Neural cell (in vitro differentiated cells): Measurements from ENCODE around the gene PSPN. TPM values are rescaled to one million over a fixed set of nuclear protein-coding genes. Genes with fewer than 3 reads are reported as not detected.

Experiments used
- H2AFZ ChIP-seq: fragments of 200-600, 300-800 bp; sonication (generic), shearing (Covaris generic); 2 replicates; pipeline ENCODE4 v1.6.0; 2014; ENCODE audit warnings: low read depth, mild to moderate bottlenecking, antibody characterized with exemption, low read length, moderate library complexity
- H3F3A ChIP-seq: fragments of 200-600 bp; shearing (Covaris generic); 2 replicates; pipeline ENCODE4 v1.6.1; 2016; ENCODE audit warnings: mild to moderate bottlenecking, moderate library complexity, mixed read lengths, antibody characterized with exemption, low read length; ENCODE audit not compliant: insufficient read depth, poor library complexity, severe bottlenecking
- H3K27ac ChIP-seq: fragments of 200-600, 300-800 bp; sonication (generic), shearing (Covaris generic); 2 replicates; pipeline ENCODE4 v1.5.1; 2014; ENCODE audit warnings: mild to moderate bottlenecking, low read length, moderate library complexity
- H3K27me3 ChIP-seq: fragments of 300-800, 200-600 bp; sonication (generic), shearing (Covaris generic); 2 replicates; pipeline ENCODE4 v1.6.0; 2014; ENCODE audit warnings: mild to moderate bottlenecking, low read depth, low read length, moderate library complexity; ENCODE audit not compliant: insufficient read depth
- H3K36me3 ChIP-seq: fragments of 300-800, 200-600 bp; sonication (generic), shearing (Covaris generic); 2 replicates; pipeline ENCODE4 v1.5.1; 2014; ENCODE audit warnings: mild to moderate bottlenecking, antibody characterized with exemption, low read length, moderate library complexity; ENCODE audit not compliant: insufficient read depth
- H3K4me2 ChIP-seq: fragments of 300-800, 200-600 bp; sonication (generic), shearing (Covaris generic); 2 replicates; pipeline ENCODE4 v1.6.0; 2014; ENCODE audit warnings: mild to moderate bottlenecking, low read length
- H3K4me3 ChIP-seq: fragments of 300-800, 200-600 bp; sonication (generic), shearing (Covaris generic); 2 replicates; pipeline ENCODE4 v1.5.1; 2014; ENCODE audit warnings: mild to moderate bottlenecking, low read length, moderate library complexity
- H3K79me2 ChIP-seq: fragments of 200-600 bp; shearing (Covaris generic); replicated peaks from 2 replicates; pipeline ENCODE4 v1.6.0; 2014; ENCODE audit warnings: mild to moderate bottlenecking, low read length, moderate library complexity; ENCODE audit not compliant: insufficient read depth
- H3K9ac ChIP-seq: fragments of 300-800, 200-600 bp; sonication (generic), shearing (Covaris generic); 2 replicates; pipeline ENCODE4 v1.6.1; 2016; ENCODE audit warnings: mild to moderate bottlenecking, low read length, mixed read lengths
- H3K9me2 ChIP-seq: fragments of 200-600 bp; shearing (Covaris generic); 2 replicates; pipeline ENCODE4 v1.6.1; 2016; ENCODE audit warnings: mild to moderate bottlenecking, low read length, mixed read lengths; ENCODE audit not compliant: insufficient read depth
- H3K9me3 ChIP-seq: fragments of 200-600, 300-800 bp; sonication (generic), shearing (Covaris generic); 2 replicates; pipeline ENCODE4 v1.6.1; 2016; ENCODE audit warnings: mild to moderate bottlenecking, mixed run types, low read length, moderate library complexity, mixed read lengths
- H4K20me1 ChIP-seq: fragments of 200-600 bp; shearing (Covaris generic); 2 replicates; pipeline ENCODE4 v1.6.1; 2016; ENCODE audit warnings: mild to moderate bottlenecking, mixed run types; ENCODE audit not compliant: insufficient read depth
- EP300 ChIP-seq: fragments of 450-650 bp; conservative IDR thresholded peaks from 2 replicates; pipeline ENCODE4 v1.6.1; 2014; ENCODE audit warnings: antibody characterized with exemption, mild to moderate bottlenecking, moderate library complexity; ENCODE audit not compliant: poor library complexity, severe bottlenecking
- EZH2 ChIP-seq: fragments of 200-600, 300-800 bp; shearing (Covaris generic), sonication (generic); IDR thresholded peaks from 2 replicates; pipeline ENCODE4 v1.6.1; 2014; ENCODE audit warnings: antibody characterized with exemption, low read length, borderline replicate concordance, mild to moderate bottlenecking; ENCODE audit not compliant: insufficient read depth, poor library complexity, severe bottlenecking
- MXI1 ChIP-seq: fragments of 450-650 bp; conservative IDR thresholded peaks from 2 replicates; pipeline ENCODE4 v1.6.1; 2014; ENCODE audit warnings: antibody characterized with exemption, mild to moderate bottlenecking; ENCODE audit not compliant: poor library complexity, severe bottlenecking
- POLR2AphosphoS5 ChIP-seq: IDR thresholded peaks from 2 replicates; pipeline ENCODE4 v1.6.1; 2012
- RAD21 ChIP-seq: fragments of 450-650 bp; conservative IDR thresholded peaks from 2 replicates; pipeline ENCODE4 v1.6.1; 2014; ENCODE audit warnings: antibody characterized with exemption, mild to moderate bottlenecking, moderate library complexity
- REST ChIP-seq: IDR thresholded peaks from 2 replicates; pipeline ENCODE4 v1.6.1; 2012; ENCODE audit warnings: borderline replicate concordance
- SMC3 ChIP-seq: fragments of 450-650 bp; conservative IDR thresholded peaks from 2 replicates; pipeline ENCODE4 v1.6.1; 2014; ENCODE audit warnings: antibody characterized with exemption, mild to moderate bottlenecking, moderate library complexity; ENCODE audit not compliant: poor library complexity
- TAF1 ChIP-seq: IDR thresholded peaks from 2 replicates; pipeline ENCODE4 v1.6.1; 2012; ENCODE audit warnings: low read depth
- polyA plus RNA-seq: library from polyadenylated mRNA; depleted of rRNA; stranded (reverse); fragments of >200 nt; gene quantifications from 2 replicates; pipeline ENCODE4 v1.2.3, GENCODE V29; 2014
- TF ChIP-seq, protein P1 (sequence below): fragments of 450-650 bp; IDR thresholded peaks from 2 replicates; pipeline ENCODE4 v1.5.1; 2014; ENCODE audit warnings: antibody characterized with exemption, mild to moderate bottlenecking, moderate library complexity; ENCODE audit not compliant: poor library complexity, severe bottlenecking

The PSPN gene
- polyA plus RNA-seq, 1 donor from 2014 or later = 1.5 TPM

DNA sequence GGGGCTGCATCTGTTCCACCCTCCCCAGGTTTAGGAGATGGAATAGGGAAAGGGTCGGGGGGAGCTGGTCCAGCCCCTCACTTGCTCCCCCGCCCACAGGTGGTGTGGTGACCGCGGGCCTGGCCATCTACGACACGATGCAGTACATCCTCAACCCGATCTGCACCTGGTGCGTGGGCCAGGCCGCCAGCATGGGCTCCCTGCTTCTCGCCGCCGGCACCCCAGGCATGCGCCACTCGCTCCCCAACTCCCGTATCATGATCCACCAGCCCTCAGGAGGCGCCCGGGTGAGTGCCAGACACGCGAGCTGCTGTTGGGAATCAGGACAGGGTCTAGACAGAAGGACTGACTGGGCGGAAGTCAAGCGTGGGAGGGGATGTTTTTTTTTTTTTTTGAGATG is 11.4 kb downstream of the PSPN start:
- no peaks in the 10 kb centered on the region for H4K20me1 ChIP-seq
- no peak overlapping the region for H3K4me2 ChIP-seq
- no peak overlapping the region for H3K9ac ChIP-seq
- peaks cover 5% of the 10 kb centered on the region for H3K36me3 ChIP-seq
- no peak overlapping the region for H3K27ac ChIP-seq
- H3K4me3 ChIP-seq = no peak overlapping the region
- no peaks in the 10 kb centered on the region for H3K9me3 ChIP-seq
- H3K27me3 ChIP-seq = no peaks in the 10 kb centered on the region
- H3F3A ChIP-seq = no peaks in the 10 kb centered on the region
- no peaks in the 10 kb centered on the region for H3K9me2 ChIP-seq
- no peak overlapping the region for H2AFZ ChIP-seq
- no peaks in the 10 kb centered on the region for H3K79me2 ChIP-seq
- no peak for TF ChIP-seq EZH2
- no peak for TF ChIP-seq REST
- no peak for TF ChIP-seq RAD21
- no peak for TF ChIP-seq SMC3
- TF ChIP-seq POLR2AphosphoS5 = no peak
- TF ChIP-seq EP300 = no peak
- TF ChIP-seq, protein P1, sequence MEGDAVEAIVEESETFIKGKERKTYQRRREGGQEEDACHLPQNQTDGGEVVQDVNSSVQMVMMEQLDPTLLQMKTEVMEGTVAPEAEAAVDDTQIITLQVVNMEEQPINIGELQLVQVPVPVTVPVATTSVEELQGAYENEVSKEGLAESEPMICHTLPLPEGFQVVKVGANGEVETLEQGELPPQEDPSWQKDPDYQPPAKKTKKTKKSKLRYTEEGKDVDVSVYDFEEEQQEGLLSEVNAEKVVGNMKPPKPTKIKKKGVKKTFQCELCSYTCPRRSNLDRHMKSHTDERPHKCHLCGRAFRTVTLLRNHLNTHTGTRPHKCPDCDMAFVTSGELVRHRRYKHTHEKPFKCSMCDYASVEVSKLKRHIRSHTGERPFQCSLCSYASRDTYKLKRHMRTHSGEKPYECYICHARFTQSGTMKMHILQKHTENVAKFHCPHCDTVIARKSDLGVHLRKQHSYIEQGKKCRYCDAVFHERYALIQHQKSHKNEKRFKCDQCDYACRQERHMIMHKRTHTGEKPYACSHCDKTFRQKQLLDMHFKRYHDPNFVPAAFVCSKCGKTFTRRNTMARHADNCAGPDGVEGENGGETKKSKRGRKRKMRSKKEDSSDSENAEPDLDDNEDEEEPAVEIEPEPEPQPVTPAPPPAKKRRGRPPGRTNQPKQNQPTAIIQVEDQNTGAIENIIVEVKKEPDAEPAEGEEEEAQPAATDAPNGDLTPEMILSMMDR = no peak
- no peak for TF ChIP-seq MXI1
- no peak for TF ChIP-seq TAF1

GRCh38 chr19:6362351-6362801 is 13.4 kb downstream of the PSPN start:
- H3K4me2 ChIP-seq = peak overlapping the region; percentile 88
- H3K36me3 ChIP-seq = peaks cover 5% of the 10 kb centered on the region
- H3K79me2 ChIP-seq = no peaks in the 10 kb centered on the region
- peak overlapping the region; percentile 85 for H3K4me3 ChIP-seq
- H3F3A ChIP-seq = no peaks in the 10 kb centered on the region
- TF ChIP-seq MXI1 = no peak
- TF ChIP-seq, protein P1 = no peak
- no peak for TF ChIP-seq EP300
- no peak for TF ChIP-seq SMC3
- TF ChIP-seq RAD21 = no peak
- TF ChIP-seq EZH2 = no peak
- no peak for TF ChIP-seq REST
- no peak for TF ChIP-seq POLR2AphosphoS5
- no peak for TF ChIP-seq TAF1
- H2AFZ ChIP-seq = peak overlapping the region; percentile 71
- no peaks in the 10 kb centered on the region for H3K9me2 ChIP-seq
- no peaks in the 10 kb centered on the region for H4K20me1 ChIP-seq
- peak overlapping the region; percentile 74 for H3K9ac ChIP-seq
- H3K9me3 ChIP-seq = no peaks in the 10 kb centered on the region
- H3K27me3 ChIP-seq = no peaks in the 10 kb centered on the region
- H3K27ac ChIP-seq = peak overlapping the region; percentile 65
